KMS-11 (cell line): ENCODE measurements around the gene EEPD1.

Source experiments
- H2AFZ ChIP-seq: fragments of 200-600 bp; sonication (generic); 2 replicates; pipeline ENCODE4 v1.6.1; 2016; ENCODE audit warnings: antibody characterized with exemption, mixed run types, low read depth
- H3K27ac ChIP-seq: fragments of 200-600 bp; sonication (generic); 2 replicates; pipeline ENCODE4 v1.6.1; 2016; ENCODE audit warnings: mild to moderate bottlenecking, mixed run types
- H3K27me3 ChIP-seq: fragments of 200-600 bp; sonication (generic); 2 replicates; pipeline ENCODE4 v1.6.1; 2017; ENCODE audit warnings: mild to moderate bottlenecking, low read depth, mixed run types, moderate library complexity; ENCODE audit not compliant: insufficient read depth
- H3K36me3 ChIP-seq: fragments of 200-600 bp; sonication (generic); 2 replicates; pipeline ENCODE4 v1.6.1; 2017; ENCODE audit warnings: mild to moderate bottlenecking, mixed run types; ENCODE audit not compliant: insufficient read depth
- H3K4me1 ChIP-seq: fragments of 200-600 bp; sonication (generic); 2 replicates; pipeline ENCODE4 v1.6.1; 2016; ENCODE audit warnings: mild to moderate bottlenecking, low read depth, mixed run types; ENCODE audit not compliant: poor library complexity, severe bottlenecking
- H3K4me2 ChIP-seq: fragments of 200-600 bp; sonication (generic); 2 replicates; pipeline ENCODE4 v1.7.0; 2016; ENCODE audit warnings: mild to moderate bottlenecking, mixed run types
- H3K4me3 ChIP-seq: fragments of 200-600 bp; sonication (generic); IDR thresholded peaks from 2 replicates; pipeline ENCODE4 v1.6.1; 2017; ENCODE audit warnings: low read depth, low read length, mixed read lengths; ENCODE audit not compliant: insufficient read depth
- H3K79me2 ChIP-seq: fragments of 200-600 bp; sonication (generic); 2 replicates; pipeline ENCODE4 v1.6.1; 2016; ENCODE audit warnings: low read depth, mixed run types; ENCODE audit not compliant: insufficient read depth
- H3K9ac ChIP-seq: fragments of 200-600 bp; sonication (generic); 2 replicates; pipeline ENCODE4 v1.6.1; 2016; ENCODE audit warnings: mild to moderate bottlenecking, mixed run types
- H4K20me1 ChIP-seq: fragments of 200-600 bp; sonication (generic); 2 replicates; pipeline ENCODE4 v1.6.1; 2016; ENCODE audit warnings: mild to moderate bottlenecking, mixed run types; ENCODE audit not compliant: insufficient read depth
- TF ChIP-seq, protein P1 (sequence below): fragments of 200-600 bp; sonication (generic); conservative IDR thresholded peaks from 2 replicates; pipeline ENCODE4 v1.6.1; 2017; ENCODE audit warnings: low read depth, mild to moderate bottlenecking, antibody characterized with exemption, low read length, moderate library complexity, mixed read lengths

The EEPD1 gene

DNA sequence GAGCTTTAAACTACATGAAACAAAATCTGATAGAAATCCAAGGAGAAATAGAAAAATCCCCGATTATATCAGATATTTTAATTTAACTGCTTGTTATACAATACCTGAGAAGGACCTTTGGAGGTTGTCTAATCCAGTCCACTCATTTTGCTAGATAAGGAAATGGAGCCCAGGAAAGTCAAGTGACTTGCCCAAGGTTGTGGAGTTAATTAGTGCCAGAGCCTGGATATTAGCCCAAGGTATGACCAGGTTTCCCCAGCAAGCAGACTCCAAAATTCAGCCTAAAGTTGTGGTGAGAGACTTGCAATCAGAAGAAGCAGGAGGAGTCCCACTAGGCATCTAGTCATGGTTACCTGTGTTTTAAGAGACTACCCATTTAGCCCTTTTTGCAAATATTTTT is 11.7 kb upstream of the EEPD1 start:
- no peak overlapping the region for H3K4me2 ChIP-seq
- H3K9ac ChIP-seq, result no peak overlapping the region
- H4K20me1 ChIP-seq, result no peaks in the 10 kb centered on the region
- H3K4me3 ChIP-seq, result no peak overlapping the region
- TF ChIP-seq, protein P1, sequence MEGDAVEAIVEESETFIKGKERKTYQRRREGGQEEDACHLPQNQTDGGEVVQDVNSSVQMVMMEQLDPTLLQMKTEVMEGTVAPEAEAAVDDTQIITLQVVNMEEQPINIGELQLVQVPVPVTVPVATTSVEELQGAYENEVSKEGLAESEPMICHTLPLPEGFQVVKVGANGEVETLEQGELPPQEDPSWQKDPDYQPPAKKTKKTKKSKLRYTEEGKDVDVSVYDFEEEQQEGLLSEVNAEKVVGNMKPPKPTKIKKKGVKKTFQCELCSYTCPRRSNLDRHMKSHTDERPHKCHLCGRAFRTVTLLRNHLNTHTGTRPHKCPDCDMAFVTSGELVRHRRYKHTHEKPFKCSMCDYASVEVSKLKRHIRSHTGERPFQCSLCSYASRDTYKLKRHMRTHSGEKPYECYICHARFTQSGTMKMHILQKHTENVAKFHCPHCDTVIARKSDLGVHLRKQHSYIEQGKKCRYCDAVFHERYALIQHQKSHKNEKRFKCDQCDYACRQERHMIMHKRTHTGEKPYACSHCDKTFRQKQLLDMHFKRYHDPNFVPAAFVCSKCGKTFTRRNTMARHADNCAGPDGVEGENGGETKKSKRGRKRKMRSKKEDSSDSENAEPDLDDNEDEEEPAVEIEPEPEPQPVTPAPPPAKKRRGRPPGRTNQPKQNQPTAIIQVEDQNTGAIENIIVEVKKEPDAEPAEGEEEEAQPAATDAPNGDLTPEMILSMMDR, result no peak
- H3K27ac ChIP-seq, result no peak overlapping the region
- no peaks in the 10 kb centered on the region for H3K79me2 ChIP-seq
- H2AFZ ChIP-seq, result no peak overlapping the region
- no peaks in the 10 kb centered on the region for H3K4me1 ChIP-seq
- H3K36me3 ChIP-seq, result no peaks in the 10 kb centered on the region
- no peaks in the 10 kb centered on the region for H3K27me3 ChIP-seq

DNA sequence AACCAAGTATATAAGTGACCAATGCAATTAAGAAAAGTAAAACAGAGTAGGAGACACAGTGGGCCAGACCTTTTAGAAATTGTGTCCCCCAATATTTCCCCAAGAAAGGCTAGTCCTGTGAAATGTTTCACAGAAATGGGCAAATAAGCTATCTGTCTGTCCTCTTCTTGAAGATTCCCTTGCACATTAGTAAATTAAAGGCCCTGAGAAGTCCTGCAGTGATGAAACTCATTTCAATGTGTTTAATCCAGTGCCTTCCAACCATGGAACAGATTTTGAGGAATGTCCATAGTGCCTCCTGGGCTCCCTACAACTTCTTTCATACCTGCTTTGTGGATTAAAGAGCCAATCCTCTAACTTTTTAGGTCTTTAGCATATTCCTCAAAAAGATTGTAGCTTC is 11.2 kb upstream of the EEPD1 start:
- Histone ChIP-seq H3K36me3 (no peaks in the 10 kb centered on the region), H3K9ac (no peak overlapping the region), H3K4me1 (no peaks in the 10 kb centered on the region), H3K27ac (no peak overlapping the region), H2AFZ (no peak overlapping the region), H3K4me2 (no peak overlapping the region), H4K20me1 (no peaks in the 10 kb centered on the region), H3K79me2 (no peaks in the 10 kb centered on the region), H3K27me3 (no peaks in the 10 kb centered on the region), H3K4me3 (no peak overlapping the region)
- TF ChIP-seq, protein P1, result no peak

DNA sequence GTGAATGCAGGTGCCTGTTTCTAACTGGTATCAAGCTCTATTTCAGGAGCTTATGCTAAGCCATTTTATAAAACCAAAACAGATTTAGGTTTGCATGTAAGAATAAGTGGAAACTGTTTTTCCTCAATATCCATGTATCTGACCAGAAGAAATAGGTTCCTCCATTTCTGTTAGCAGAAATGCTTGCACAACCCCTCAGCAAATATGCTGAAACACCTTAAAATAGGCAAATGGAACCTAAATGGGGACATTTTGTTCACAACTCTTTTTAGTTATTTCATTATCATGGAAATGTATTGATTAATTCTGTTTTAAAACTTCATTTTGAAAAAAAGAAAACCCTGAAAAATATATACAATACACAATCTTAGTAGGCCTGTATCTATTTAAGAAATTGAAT is 8.9 kb upstream of the EEPD1 start:
- H3K36me3 ChIP-seq, result no peaks in the 10 kb centered on the region
- H3K4me3 ChIP-seq, result no peak overlapping the region
- H3K4me1 ChIP-seq, result no peaks in the 10 kb centered on the region
- H3K4me2 ChIP-seq, result no peak overlapping the region
- no peak overlapping the region for H3K9ac ChIP-seq
- H3K27me3 ChIP-seq, result no peaks in the 10 kb centered on the region
- no peaks in the 10 kb centered on the region for H4K20me1 ChIP-seq
- H2AFZ ChIP-seq, result no peak overlapping the region
- no peak overlapping the region for H3K27ac ChIP-seq
- no peaks in the 10 kb centered on the region for H3K79me2 ChIP-seq
- TF ChIP-seq, protein P1, result no peak

DNA sequence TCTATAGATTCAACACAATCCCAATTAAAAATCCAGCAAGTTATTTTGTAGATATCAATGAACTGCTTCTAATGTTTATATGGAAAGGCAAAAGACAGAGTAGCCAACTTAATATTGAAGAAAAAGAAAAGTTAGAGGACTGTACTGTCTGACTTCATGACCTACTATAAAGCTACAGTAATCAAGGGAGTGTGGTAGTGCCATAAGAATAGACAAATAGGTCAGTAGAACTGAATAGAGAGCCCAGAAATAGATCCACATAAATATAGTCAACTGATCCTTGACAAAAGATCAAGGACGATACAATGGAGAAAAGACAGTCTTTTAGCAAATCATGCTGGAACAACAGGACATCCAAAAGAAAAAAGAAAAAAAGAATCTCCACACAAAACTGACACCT is 7.4 kb upstream of the EEPD1 start:
- TF ChIP-seq, protein P1, result no peak
- Histone ChIP-seq H3K4me1 (no peaks in the 10 kb centered on the region), H3K27me3 (no peaks in the 10 kb centered on the region), H3K4me2 (no peak overlapping the region), H3K9ac (no peak overlapping the region), H3K79me2 (no peaks in the 10 kb centered on the region), H4K20me1 (no peaks in the 10 kb centered on the region), H3K27ac (no peak overlapping the region), H3K4me3 (no peak overlapping the region), H3K36me3 (no peaks in the 10 kb centered on the region), H2AFZ (no peak overlapping the region)

DNA sequence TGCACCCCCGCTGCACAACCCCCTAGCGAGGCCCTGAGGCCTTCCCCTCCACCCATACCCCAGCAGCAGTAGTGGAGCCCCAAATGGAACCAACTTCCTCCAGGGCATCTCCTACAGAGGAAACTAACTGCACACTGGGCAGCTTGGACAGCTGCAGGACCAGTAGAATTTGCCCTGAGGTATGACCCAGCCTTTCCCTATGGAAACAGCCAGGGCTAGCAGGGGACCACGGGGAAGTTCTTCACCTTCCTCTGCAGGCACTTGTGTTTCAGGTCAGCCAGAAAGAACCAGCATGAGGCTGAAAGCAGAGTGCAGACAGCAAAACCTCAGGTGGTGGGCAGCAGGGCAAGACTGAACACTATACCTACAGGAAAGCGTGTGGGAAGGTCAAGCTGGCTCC is 5.7 kb upstream of the EEPD1 start:
- H3K36me3 ChIP-seq, result no peaks in the 10 kb centered on the region
- H2AFZ ChIP-seq, result no peak overlapping the region
- H3K4me2 ChIP-seq, result no peak overlapping the region
- no peak overlapping the region for H3K27ac ChIP-seq
- TF ChIP-seq, protein P1, result no peak
- peaks cover 5% of the 10 kb centered on the region for H3K4me1 ChIP-seq
- no peaks in the 10 kb centered on the region for H3K79me2 ChIP-seq
- no peak overlapping the region for H3K9ac ChIP-seq
- no peaks in the 10 kb centered on the region for H4K20me1 ChIP-seq
- H3K27me3 ChIP-seq, result no peaks in the 10 kb centered on the region
- H3K4me3 ChIP-seq, result no peak overlapping the region
